ENCODE data around the gene FASN.
A peak's percentile ranks its signal among the peaks of the same experiment; 100 is the strongest.

The FASN gene

GRCh38 chr17:82104797-82105416 lies 6.9 kb upstream of the FASN start:
- no peak for DNase-seq (ENCODE audit: low read depth, low spot score)
- H3K4me3 ChIP-seq (ENCODE audit: low read length): no peak overlapping the region

GRCh38 chr17:82103553-82104451 lies 5.8 kb upstream of the FASN start:
- no peak for DNase-seq (ENCODE audit: low read depth, low spot score)
- no peak overlapping the region for H3K4me3 ChIP-seq (ENCODE audit: low read length)

GRCh38 chr17:82101767-82102679 lies 4.0 kb upstream of the FASN start:
- DNase-seq (ENCODE audit: low read depth, low spot score): no peak
- no peak overlapping the region for H3K4me3 ChIP-seq (ENCODE audit: low read length)

DNA sequence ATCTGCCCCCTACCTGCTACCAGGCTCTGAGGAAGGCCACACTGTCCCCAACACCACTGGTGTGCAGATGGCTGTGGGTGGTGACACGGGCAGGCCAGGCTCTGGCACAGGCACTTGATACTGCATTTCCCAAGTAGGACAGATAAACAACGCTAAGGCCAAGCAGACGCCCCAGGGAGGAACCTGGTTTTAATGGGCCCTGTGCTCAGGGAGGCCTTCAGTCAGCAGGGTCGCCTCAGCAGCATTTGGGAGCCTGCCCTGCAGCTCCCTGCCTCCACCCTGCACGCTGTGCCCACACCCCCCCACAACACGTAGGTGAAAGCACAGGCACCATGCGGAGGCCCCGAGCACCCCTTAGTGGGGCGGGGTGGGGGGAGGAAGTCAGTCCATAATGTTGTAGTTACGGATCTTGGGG lies 3.3 kb upstream of the FASN start:
- H3K4me3 ChIP-seq (ENCODE audit: low read length): no peak overlapping the region
- no peak for DNase-seq (ENCODE audit: low read depth, low spot score)

GRCh38 chr17:82100502-82101298 lies 2.7 kb upstream of the FASN start:
- 0 out of 2 replicates have a peak overlapping the region, but pooled peaks have one; percentile 3 for H3K4me3 ChIP-seq (ENCODE audit: low read length)

GRCh38 chr17:82098939-82099763 lies 1.1 kb upstream of the FASN start:
- DNase-seq (ENCODE audit: low read depth, low spot score): no peak
- peak overlapping the region; percentile 67 for H3K4me3 ChIP-seq (ENCODE audit: low read length)

More at GRCh38 chr17:82100502-82101298, 2.7 kb upstream of the FASN start:
- DNase-seq (ENCODE audit: low read depth, low spot score): no peak

DNA sequence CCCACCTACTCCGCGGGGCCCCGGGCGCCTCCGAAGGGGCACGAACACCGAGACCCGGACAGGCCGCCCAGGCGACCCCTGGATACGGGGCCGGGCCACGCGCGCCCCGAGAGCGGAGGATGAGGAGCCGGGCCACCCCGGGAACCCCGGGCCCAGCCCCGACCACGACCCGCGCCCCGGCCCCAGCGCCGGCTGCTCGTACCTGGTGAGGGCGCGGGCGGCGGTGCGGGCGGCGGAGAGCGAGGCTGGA lies 192 bp downstream of the FASN start:
- H3K4me3 ChIP-seq (ENCODE audit: low read length): peak overlapping the region; percentile 64
- no peak for DNase-seq (ENCODE audit: low read depth, low spot score)

DNA sequence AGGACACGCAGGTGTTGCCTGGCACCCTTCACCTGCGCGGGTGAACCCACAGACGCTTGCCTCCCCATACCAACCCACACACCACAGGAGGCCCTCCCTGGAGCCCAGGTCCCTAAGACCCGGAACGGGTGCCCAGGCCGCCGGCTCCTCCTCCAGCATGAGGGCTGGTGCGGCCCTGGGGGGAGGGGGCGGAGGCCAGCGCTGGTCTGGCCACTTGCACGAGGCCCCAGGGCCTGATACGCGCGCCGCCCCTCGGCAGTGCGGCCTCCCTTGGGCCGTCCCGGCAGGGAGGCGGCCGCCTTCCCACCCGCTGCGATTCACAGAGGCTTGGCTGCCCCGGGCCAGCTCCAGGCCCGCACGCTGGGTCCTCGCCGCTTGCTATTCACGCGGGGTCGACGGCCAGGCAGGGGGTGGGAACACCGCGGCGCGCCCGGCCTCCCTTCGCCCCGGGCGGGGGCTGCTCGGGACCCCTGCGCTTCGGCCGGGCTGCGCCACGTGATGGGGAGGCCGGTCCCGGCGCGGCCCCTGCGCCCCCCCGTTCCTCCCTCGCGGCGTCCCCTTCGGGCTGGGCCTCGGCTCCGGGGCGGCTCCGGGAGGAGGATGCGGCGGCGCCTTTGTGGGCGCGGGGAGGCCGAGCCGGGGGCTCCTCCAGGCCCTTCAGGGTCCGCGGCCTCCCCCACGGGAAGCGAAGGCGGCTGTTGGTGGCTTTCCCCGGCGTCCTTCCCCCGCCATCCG lies 685 bp downstream of the FASN start:
- no peak for DNase-seq (ENCODE audit: low read depth, low spot score)
- H3K4me3 ChIP-seq (ENCODE audit: low read length): peak overlapping the region; percentile 64

DNA sequence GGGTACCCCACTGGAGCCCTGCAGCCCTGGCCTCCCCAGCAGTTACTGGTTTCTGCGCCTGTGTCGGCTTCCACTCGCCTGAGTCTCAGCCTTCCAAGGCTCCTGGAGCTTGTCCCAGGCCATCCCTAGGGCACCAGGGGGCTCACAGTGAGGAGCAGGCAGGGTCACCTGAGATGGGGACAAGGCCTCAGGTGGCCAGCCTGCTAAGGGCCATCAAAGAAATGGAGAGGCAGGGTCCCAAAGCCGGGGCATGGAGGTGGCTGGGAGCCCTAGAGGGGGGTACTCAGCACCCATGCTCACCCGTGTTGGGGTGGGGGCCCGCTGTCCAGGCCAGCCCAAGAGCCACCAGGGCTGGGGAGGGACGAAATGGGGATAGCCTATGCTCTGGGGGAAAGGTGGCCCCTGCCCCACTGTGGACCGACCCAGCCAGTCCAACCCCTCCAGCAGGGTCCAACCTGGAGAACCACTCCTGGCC lies 1.3 kb downstream of the FASN start:
- DNase-seq (ENCODE audit: low read depth, low spot score): no peak
- H3K4me3 ChIP-seq (ENCODE audit: low read length): peak overlapping the region; percentile 64

- H3K4me3 ChIP-seq (ENCODE audit: low read length): peak overlapping the region; percentile 64
- DNase-seq (ENCODE audit: low read depth, low spot score): no peak
These were observed 2.0 kb downstream of the FASN start for GRCh38 chr17:82095777-82096708.

- DNase-seq (ENCODE audit: low read depth, low spot score): no peak
- H3K4me3 ChIP-seq (ENCODE audit: low read length): no peak overlapping the region
These were observed 2.9 kb downstream of the FASN start for GRCh38 chr17:82094931-82095776.

GRCh38 chr17:82092995-82093751 lies 4.9 kb downstream of the FASN start:
- DNase-seq (ENCODE audit: low read depth, low spot score): no peak
- H3K4me3 ChIP-seq (ENCODE audit: low read length): no peak overlapping the region

GRCh38 chr17:82092628-82092994 lies 5.4 kb downstream of the FASN start:
- no peak for DNase-seq (ENCODE audit: low read depth, low spot score)
- no peak overlapping the region for H3K4me3 ChIP-seq (ENCODE audit: low read length)

- no peak overlapping the region for H3K4me3 ChIP-seq (ENCODE audit: low read length)
- DNase-seq (ENCODE audit: low read depth, low spot score): no peak
These were observed 5.9 kb downstream of the FASN start for GRCh38 chr17:82092094-82092586.
